Measurements from ENCODE around the gene CLIP4.

CLIP4 gene

DNA sequence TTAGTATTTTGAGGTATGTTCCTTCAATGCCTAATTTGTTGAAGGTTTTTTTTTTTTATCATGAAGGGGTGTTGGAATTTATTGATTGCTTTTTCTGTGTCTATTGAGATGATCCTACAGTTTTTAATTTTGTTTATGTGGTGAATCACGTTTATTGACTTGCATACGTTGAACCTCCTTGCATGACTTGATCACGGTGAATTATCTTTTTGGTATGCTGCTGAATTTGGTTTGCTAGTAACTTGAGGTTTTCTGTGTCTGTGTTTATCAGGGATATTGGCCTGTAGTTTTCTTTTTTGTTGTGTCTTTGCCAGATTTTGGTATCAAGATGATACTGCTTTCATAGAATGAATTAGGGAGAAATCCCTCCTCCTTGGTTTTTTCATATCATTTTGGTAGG lies 23.9 kb downstream of the CLIP4 start:
- DNase-seq, result no peak

DNA sequence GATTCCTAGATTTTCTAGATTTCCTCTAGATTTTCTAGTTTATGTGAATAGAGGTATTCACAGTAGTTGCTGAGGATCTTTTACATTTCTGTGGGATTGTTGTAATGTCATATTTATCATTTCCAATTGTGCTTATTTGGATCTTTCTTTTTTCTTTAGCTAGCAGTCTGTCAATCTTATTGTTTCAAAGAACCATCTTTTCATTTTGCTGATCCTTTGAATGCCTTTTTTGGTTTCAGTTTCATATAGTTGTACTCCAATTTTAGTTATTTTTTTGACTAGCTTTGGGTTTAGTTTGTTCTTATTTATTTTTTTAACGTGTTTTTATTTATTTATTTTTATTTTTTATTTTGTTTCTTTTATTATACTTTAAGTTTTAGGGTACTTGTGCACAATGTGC lies 24.5 kb downstream of the CLIP4 start:
- no peak for DNase-seq

DNA sequence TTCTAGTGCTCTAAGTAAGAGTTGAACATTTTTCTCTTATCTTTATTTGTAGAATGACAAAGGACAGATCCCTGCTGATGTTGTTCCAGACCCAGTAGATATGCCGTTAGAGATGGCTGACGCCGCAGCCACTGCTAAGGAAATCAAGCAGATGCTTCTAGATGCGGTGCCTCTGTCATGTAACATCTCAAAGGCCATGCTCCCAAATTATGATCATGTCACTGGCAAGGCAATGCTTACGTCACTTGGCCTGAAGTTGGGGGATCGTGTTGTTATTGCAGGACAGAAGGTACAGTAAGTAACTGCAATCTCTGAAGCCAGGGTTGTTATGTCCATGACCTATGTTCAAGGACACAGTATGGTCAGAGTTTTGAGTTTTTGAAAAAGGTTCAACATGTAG lies 28.4 kb downstream of the CLIP4 start:
- no peak for DNase-seq

DNA sequence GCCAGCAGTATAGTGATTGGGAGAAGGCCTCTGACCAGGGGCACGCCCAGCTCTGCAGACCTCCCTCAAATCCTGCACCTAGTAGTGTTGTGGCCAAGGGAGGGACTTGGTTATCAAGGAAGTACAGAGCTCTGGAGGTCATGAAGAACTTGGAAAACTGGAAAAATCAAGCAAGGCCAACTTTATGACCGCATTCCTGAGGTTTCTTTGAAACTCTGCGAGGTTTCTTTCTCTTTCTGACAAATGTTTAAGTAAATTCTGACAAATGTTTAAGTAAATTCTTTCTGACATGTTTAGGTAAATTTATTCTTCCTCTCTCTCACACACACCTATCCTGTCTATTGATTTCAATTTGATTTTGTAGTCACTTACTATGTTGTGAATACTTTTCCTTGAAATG lies 31.0 kb downstream of the CLIP4 start:
- no peak for DNase-seq

DNA sequence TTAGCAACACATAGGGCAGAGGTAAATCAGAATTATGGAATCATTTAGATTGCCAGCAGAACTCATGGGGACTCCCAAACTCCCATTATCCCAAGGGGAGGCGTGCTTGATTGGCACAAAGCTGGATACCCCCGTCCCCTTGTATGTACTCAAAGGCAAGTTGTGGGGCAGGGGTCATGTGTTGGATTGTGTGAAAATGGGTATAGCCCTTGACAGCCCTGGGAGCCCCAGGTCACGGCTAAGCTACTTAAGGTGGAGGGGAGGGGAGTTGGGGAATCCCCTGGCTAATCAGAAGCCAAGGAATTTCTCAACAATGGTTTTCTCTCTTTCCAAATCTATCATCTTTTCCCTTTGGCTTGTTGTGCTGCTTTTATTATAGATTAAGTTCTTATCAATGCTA lies 32.7 kb downstream of the CLIP4 start:
- DNase-seq, result no peak

DNA sequence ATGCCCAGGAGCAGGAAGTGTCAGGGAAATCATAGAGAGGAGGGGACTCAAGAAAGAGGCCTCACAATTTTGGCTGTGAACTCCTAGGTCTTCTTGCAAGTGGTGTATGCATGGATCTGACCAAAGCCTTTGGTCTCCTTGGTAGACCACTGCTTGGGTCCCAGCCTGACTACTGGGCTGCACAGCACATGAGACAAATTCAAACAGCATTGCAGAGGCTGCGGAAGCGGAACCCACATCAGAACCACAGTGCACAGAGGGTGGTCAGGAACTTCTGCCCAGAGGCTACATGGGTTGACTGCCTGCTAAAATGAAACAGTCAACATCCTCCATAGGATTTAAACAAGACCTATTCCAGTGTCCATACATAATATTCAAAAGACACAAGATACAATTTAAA lies 39.4 kb downstream of the CLIP4 start:
- DNase-seq, result no peak

DNA sequence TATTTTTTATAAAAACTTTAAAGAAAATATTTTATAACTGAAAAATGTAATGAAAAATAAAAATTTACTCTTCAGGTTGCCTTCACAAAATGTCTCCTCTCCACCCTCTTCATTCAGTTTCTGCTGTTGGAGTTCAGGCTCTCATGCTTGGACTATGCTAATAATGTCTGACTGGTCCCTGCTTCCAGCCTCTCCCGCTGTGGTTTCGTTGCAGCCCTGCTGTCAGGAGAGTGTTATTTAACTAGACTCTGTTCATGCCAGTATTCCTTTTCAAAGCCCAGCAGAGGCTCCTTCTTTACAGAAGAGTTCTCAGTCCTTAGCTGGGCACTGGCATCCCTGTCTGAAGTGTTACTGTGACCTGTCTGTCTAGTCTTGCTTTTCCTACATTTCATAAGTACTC lies 40.4 kb downstream of the CLIP4 start:
- DNase-seq, result no peak

DNA sequence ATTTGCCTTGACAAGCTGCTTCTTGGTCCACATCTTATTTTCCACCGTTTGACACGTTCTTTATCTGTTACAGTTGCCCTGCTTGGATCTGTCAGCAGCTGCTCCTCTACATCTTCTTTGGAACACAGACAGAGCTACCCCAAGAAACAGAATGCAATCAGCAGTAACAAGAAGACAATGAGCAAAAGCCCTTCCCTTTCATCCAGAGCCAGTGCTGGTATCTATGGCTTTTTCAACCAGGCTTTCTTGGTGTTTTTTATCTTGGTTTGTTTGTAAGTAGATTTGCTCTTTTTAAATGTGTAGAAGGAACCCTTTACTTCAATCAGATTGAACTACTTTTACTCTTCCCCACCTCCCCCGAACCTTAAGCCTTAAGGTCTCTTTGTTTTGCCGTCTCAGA lies 41.9 kb downstream of the CLIP4 start:
- no peak for DNase-seq

DNA sequence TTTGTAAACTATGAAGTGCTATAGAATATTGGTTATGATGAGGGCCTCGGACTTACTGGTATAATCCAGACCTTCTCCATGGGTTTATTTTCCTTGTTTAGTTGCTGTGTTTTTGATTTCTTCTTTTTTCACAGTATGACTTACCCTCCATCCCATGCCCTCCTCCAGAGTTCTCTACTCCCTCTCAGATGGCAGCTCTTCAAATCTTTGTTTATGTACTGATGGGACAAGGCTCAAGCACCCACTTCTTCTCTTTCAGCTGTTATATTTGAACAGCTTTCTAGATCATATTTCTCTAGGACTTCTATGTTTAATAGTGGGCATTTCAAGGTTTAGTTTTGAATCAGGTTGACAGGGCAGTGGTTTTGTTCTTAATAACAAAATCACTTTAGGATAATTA lies 43.9 kb downstream of the CLIP4 start:
- DNase-seq, result no peak

DNA sequence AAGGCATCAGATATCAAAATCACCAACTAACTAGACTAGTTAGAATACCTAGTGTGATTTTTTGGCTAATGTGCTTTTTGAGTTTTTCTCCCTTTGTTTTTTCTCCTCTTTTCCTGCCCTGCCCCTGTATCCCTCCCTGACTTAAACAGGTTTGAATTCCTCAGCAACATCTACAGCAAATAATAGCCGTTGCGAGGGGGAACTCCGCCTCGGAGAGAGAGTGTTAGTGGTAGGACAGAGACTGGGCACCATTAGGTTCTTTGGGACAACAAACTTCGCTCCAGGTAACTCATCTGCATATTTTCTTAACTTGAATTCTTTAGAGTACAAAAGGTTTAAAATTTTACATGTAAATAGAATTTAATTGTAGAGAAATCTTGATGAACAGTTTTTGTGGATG lies 45.0 kb downstream of the CLIP4 start:
- DNase-seq, result no peak

DNA sequence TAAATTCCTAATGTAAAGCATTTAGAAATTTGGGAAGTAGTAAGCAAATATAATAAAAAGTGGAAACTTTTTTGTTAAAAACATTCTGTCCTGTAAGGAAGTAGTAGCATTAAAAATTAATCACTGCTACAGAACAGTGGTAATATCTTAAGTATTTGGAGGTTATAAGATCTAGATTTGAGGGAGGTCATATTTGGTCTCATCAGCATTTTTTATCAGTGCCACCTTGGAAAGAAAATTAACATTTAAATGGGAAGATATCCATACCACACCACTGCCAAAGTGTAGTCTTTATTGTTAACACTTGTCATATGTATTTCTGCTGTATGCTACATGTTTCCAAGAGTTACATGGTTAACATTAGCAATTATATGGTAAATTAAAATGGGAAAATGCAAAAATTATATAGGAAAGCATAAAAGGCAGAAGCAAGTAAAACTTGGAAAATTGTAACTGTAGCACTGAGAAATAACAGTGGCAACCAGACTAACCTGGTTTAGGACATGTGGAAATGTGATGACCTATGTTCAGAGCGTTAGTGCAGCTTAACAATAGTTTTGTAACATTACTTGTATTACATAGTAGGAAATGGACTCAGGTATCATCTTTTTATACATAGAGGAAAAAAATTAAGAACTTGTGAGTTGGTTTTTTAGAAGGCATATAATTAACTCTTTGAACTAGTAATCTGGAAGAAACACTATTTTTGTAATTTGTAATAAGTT lies 47.2 kb downstream of the CLIP4 start:
- no peak for DNase-seq

DNA sequence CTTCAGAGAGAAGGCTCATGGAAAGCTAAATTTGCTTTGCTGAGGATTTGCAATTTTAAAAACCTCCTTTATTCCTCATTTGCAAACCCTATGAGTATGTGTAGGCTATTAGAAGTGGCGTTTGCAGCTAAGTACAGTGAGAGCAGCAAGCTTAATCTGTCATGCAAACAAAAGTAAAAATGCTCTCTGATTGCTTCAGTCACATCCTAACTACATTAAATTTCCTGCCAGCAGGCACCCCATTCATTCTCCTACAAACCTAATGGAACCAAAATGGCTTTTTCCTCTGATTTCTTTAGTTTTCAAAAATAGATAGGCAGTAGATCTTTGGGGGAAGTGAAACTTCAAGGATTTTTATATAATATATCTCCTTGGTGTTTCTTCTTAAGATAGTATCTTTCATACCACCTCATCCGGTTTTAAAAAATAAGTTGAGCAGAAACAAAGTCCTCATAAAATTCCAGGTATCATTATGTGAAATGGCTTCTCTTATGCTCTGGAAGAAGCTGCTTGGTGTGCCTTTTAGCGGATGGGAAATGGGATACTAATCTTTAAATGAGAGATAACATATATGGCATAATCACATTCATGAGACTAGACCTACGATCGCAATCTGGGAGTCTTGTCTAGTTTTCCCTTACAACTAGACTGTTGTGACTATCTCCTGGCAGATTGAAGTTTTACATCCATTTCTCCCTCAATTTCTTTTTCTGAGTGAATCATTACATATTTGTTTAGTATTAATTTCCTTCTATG lies 49.1 kb downstream of the CLIP4 start:
- DNase-seq, result no peak

DNA sequence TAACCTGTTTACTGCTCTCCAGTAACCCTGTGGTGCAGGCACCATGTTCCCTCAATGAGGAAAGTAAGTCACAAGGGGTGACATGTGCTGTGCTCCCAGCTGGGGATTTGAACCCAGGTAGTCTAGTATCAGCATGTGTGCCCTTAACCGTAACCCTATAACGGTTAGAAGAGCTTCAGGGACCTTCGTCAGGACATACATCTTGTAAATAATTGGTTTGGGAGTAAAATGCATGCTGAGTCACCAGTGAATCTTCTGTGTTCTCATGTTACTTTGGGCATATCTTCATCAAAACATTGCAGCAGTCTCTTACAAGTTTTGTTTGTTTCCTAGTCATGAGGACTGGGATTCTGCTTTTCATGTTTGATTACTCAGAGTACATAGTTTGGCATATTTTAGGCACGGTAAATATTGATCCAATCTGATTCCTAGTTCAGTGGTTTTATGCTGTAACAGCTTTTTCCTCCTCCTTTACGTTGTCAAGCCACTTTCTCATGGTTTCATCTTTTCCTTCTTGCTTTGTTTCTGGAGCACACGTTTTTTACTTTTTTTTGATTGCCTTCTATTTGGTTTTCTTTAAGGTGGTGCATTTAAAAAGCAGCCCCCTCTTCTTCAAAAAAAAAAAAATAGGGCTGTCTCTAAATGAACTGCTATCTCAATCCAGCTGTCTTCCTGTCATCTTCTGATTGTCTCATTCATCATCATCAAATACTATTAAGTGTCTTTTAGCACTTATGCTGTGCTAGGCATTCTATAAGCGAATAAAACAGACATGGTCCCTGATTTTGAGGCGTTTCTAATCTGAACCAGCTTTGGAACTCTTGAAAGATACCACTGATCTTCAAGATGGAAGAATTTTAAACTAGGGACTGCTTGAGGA lies 50.4 kb downstream of the CLIP4 start:
- DNase-seq, result no peak

DNA sequence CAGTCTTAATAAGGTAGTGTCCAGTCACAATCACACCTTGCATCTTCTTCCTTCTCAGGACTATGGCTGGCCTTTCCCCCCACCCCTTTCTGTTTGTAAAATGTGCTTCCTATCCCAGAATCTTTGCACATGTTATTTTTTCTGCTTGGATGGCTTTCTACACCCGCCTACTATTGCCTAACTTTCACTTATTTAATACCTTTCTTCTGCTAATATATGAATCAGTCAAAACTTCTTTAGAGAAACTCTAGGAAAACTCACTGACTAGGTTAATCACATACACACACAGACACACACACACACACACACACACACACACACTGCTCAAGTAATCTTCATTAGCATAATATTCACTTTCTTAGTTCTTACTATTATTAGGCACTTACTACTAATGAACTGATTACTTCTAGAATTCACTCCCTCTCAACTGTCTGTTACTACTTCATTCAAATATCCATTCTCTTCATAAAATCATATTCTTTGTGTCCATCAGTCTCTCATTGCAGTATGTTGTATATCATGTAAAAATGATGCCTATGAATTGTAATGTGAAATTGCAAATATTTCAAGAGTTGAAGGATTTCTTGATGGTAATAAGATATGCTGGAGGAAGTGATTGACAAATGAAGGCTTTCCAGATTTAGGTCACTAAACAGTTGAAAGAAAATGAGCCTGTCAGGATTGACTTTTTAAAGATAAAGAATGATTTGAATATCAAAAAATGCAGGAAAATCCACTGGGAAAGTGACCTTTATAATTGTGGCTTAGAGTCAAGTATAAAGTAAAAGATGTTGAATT lies 51.2 kb downstream of the CLIP4 start:
- DNase-seq, result no peak

DNA sequence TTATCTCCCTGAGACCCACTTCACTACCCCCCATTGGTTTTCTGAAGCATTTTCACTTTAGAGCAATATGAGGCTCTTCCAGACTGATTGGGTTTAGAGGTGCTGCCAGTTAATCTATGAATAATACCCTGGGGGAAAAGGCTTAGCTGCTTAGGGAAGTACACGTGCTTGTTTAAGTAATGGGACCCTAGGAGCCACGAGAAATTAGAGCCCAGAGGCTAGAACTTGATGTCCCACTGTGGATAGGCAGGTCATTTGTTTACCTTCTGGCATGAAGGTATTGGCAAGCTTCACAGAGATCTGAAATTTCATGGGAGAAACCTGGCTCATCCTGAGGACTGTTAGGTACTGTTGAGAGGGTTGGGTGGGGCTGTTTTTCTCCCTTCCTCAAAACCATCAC lies 59.7 kb downstream of the CLIP4 start:
- DNase-seq, result no peak

DNA sequence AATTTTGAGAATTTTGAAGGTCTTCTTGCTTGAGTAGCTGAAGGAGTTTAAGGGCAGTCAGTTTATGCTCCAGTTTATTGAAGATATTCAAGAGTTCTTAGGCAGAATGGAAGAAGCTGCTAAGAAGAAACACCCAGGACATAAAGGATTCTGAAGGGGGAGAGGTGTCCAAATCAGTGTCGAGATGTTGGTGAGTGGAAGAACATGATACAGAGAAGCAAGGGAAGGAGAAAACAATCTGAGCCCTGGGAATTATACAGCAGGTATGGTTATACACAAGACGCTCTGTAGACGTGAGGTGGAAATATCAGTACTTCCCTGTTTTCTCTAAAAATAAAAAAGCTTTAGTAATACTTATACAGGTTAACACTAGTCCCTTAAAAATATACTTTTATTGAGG lies 60.1 kb downstream of the CLIP4 start:
- no peak for DNase-seq

DNA sequence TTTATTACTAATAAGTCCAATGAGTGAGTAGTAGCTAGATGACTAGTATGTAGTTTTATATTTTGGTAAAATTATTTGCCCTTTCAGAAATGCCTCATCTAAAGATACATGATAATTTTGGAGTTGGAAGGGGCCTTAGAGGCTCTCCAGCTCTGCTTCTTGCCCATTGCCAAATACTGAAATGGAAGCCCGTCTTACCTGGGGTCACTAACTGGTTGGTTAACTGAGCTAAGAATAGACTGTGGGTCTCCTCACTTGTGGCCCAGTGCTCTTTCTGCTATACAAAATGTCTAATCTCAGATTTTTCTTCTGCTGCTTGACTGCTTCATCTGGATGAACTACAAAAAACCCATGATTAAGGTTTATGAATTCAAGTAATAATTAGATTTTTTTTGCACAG lies 67.1 kb downstream of the CLIP4 start:
- no peak for DNase-seq

DNA sequence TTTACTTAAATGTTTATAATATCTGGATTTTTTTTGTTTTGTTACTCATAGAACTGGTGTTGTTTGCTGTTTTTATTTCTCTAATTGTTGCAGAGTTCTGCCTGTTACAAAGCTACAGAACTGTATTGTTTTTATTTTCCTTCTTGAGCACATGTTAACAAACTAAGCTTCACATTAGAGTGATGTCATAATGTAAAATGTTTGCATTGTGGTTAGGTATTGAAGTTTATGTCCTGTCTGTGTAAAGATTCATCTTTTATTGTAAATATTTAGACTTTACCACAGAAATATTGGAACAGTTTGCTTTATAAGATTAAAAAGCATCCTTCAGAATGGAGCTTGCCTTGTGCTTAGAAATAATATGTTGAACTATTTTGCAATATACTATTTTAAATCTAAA lies 67.7 kb downstream of the CLIP4 start:
- DNase-seq, result no peak

DNA sequence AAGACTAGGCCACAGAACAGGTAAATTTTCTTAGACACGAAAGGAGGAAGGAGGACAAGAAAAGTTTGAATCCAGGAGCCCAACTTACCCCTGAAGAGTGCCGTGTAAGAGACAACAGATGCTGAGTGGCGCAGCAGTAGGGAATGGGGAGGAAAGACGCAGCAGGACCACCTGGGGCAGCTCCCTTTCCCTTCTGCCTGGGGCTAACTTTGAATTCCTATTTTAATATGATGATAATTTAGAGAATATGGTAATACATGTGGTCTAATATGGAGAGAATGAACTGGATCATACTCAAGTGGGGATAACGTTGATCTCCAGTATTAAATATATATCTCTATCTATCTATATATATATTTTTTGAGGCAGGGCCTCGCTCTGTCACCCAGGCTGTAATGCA lies 69.3 kb downstream of the CLIP4 start:
- DNase-seq, result no peak

DNA sequence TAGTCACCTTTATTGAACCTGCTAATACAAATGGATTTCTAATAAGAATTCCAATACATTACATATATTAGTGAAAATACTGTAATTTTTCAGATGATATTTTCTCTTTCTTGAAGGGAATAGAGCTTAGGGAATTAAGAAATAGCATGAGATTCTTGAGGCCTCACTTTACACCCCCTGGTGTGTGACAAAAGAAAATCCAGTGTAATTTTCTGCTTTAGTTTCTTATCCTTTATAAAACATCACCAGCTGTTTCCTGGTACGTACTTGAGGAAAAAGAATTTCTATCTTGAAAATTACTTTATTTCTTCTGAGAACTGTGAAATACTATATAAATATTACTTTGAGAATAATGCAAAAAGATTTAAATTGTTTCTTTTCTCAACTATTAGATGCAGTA lies 71.6 kb downstream of the CLIP4 start:
- DNase-seq, result no peak

DNA sequence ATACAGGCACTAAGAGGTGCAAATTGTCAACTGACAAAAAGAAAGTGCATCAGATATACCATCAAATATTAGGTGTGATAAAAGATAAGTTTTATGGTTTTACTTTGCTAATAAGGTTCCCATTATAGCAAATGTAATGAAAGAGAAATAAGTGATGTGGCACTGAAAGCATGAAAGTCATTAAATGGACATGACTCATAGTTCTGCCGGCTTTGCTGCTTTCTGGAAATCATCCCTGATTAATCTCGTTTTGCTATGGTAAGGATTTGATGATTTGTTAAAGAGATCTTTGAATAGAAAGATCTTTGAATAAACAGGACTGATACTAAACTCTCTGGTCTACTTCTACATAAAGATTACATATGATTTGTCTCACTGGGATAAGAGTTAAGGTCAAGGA lies 72.7 kb downstream of the CLIP4 start:
- no peak for DNase-seq

DNA sequence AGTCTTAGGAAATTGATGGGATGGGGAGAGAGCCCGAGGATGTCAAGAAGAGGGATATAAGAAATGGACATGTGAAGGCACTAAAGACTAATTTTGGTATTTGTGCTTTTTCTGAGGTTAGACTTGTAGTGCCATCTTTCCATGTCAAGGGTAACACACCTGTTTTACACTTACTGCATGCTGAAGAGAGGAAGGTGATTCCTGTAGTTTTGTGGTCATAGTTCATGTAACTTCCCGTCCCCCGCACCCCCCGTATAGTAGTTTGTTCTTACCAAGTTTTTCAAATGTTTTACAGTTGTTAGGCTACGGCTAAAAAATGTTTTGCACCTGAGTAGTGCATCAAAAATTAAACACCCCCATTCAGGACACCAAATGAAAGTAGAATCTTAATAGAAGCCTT lies 73.8 kb downstream of the CLIP4 start:
- peak in 4 of 6 experiments; percentile 12 to 71 (median 20) for DNase-seq

DNA sequence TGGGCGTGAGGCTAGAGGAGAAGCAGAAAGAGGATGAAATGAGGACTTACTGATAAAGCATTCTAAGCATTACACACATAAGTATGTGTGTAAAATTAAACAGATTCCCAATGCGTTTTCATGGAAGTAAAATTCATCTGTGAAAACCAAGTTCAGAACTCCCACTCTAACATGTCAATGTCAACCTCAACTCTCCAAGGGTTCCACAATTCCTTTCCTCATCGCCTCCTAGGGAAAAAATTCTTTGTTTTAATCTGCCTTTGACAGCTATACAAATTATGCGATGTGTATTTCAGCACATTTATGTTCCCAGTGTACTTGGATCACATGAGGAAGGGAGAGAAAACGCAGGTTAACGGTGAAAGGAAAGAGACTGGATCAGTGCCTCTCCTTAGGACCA lies 76.6 kb downstream of the CLIP4 start:
- no peak for DNase-seq
